DOHH2 (cell line): ENCODE data around the gene CLEC1B.

ENCODE experiments used
- CTCF ChIP-seq: fragments of 200-600 bp; sonication (generic); IDR thresholded peaks from one replicate; pipeline ENCODE4 v1.5.1; 2014; ENCODE audit warnings: antibody characterized with exemption, mild to moderate bottlenecking, low read depth, low read length; ENCODE audit not compliant: poor library complexity, severe bottlenecking
- EZH2phosphoT487 ChIP-seq: fragments of 200-600 bp; sonication (generic); IDR thresholded peaks from 2 replicates; pipeline ENCODE4 v1.6.1; 2017; ENCODE audit warnings: borderline replicate concordance, mild to moderate bottlenecking, antibody characterized with exemption, low read length, moderate library complexity, mixed read lengths

- TF ChIP-seq CTCF (no peak), EZH2phosphoT487 (no peak)
Observed at GRCh38 chr12:9947674-9948073, 51.2 kb downstream of the CLEC1B start.
